ENCODE data around the gene KCNG2. TPM values are rescaled to one million over a fixed set of nuclear protein-coding genes. Genes with fewer than 3 reads are reported as not detected.

Gene KCNG2
- total RNA-seq, 4 donors from 2014 or later: 1.7 TPM; not detected in 3

GRCh38 chr18:79806976-79807841 is 9.5 kb downstream of the KCNG2 start:
- H3K9me3 ChIP-seq: peaks cover 0 to 8% (median 4%) of the 10 kb centered on the region in 4 donors
- no peak for DNase-seq (ENCODE audit: extremely low spot score)

GRCh38 chr18:79809482-79810192 is 11.9 kb downstream of the KCNG2 start:
- Histone ChIP-seq H3K4me3 (no peak overlapping the region), H3K9me3 (peaks cover 0 to 8% (median 4%) of the 10 kb centered on the region in 4 donors), H3K27me3 (peaks cover 0 to 36% (median 1%) of the 10 kb centered on the region in 4 donors), H3K27ac (replicated peaks in 1 of 4) (no peak overlapping the region), H3K4me1 (no peaks in the 10 kb centered on the region), H3K36me3 (no peaks in the 10 kb centered on the region)
- TF ChIP-seq POLR2AphosphoS5 (IDR thresholded peaks at IDR 0.05): no peak
- TF ChIP-seq, protein P1, sequence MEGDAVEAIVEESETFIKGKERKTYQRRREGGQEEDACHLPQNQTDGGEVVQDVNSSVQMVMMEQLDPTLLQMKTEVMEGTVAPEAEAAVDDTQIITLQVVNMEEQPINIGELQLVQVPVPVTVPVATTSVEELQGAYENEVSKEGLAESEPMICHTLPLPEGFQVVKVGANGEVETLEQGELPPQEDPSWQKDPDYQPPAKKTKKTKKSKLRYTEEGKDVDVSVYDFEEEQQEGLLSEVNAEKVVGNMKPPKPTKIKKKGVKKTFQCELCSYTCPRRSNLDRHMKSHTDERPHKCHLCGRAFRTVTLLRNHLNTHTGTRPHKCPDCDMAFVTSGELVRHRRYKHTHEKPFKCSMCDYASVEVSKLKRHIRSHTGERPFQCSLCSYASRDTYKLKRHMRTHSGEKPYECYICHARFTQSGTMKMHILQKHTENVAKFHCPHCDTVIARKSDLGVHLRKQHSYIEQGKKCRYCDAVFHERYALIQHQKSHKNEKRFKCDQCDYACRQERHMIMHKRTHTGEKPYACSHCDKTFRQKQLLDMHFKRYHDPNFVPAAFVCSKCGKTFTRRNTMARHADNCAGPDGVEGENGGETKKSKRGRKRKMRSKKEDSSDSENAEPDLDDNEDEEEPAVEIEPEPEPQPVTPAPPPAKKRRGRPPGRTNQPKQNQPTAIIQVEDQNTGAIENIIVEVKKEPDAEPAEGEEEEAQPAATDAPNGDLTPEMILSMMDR (IDR thresholded peaks at IDR 0.05): no peak
- intact Hi-C loops (cut with DNase I): no loop called here
- 87% methylated on average over 41 of the region's 44 CpGs for WGBS
- DNase-seq (ENCODE audit: extremely low spot score): no peak

More at GRCh38 chr18:79806976-79807841, 9.5 kb downstream of the KCNG2 start:
- TF ChIP-seq POLR2A (IDR thresholded peaks at IDR 0.05; ENCODE audit: low read depth) (no peak), EP300 (IDR thresholded peaks at IDR 0.05) (no peak), POLR2AphosphoS5 (IDR thresholded peaks at IDR 0.05) (no peak)
- TF ChIP-seq, protein P1 (IDR thresholded peaks at IDR 0.05): no peak
- peaks cover 0 to 24% (median 0%) of the 10 kb centered on the region in 4 donors for H3K27me3 ChIP-seq
- intact Hi-C loops (cut with DNase I): no loop called here
- no peak overlapping the region for H3K27ac ChIP-seq (replicated peaks in 1 of 4)
- no peak overlapping the region for H3K4me3 ChIP-seq
- no peaks in the 10 kb centered on the region for H3K4me1 ChIP-seq
- no peaks in the 10 kb centered on the region for H3K36me3 ChIP-seq
- WGBS: 90% methylated on average over 41 of the region's 43 CpGs

DNA sequence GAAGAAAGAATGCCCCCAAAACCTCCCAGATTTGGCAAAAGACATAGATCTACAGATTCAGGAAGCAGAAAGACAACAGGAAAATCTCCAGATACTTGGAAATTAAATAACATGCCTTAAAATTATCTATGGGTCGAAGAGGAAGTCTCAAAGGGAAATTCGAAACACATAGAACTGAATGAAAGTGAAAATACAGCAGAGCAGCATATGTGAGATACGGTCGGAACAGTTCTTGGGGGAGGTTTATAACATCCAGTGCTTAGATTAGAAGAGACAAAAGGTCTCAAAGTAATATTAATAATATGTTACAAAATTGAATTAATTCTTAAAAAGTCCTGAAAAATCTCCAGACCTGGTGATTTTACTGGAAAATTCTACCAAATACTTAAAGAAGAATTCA is 14.3 kb downstream of the KCNG2 start:
- Histone ChIP-seq H3K27ac (replicated peaks in 1 of 4) (no peak overlapping the region), H3K4me1 (no peaks in the 10 kb centered on the region), H3K27me3 (peaks cover 0 to 57% (median 1%) of the 10 kb centered on the region in 4 donors), H3K36me3 (no peaks in the 10 kb centered on the region), H3K9me3 (peaks cover 0 to 8% (median 4%) of the 10 kb centered on the region in 4 donors), H3K4me3 (no peak overlapping the region)
- intact Hi-C loops (cut with DNase I): no loop called here
- TF ChIP-seq POLR2A (IDR thresholded peaks at IDR 0.05; ENCODE audit: low read depth): no peak
- no peak for TF ChIP-seq EP300 (IDR thresholded peaks at IDR 0.05)
- TF ChIP-seq, protein P1 (IDR thresholded peaks at IDR 0.05): no peak
- TF ChIP-seq POLR2AphosphoS5 (IDR thresholded peaks at IDR 0.05): no peak
- 61% methylated on average over 4 of the region's 4 CpGs for WGBS
- DNase-seq (ENCODE audit: extremely low spot score): no peak

DNA sequence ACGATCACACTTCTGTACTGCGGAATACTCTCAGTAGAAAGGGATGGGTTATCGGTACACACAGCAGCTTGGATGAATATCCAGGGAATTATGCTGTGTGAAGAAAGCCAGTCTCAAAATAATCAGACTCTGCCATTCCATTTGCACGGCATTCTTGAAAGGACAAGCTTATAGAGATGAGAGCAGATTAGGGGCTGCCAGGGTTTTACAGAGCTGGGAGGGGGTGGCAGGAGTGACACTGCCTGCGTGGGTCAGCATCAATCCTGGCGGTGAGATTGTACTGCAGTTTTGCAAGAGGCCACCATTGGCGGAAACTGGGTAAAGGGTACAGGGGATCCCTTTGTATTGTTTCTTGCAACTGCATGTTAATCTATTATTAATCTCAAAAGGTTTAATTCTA is 16.6 kb downstream of the KCNG2 start:
- Histone ChIP-seq H3K4me1 (no peaks in the 10 kb centered on the region), H3K4me3 (no peak overlapping the region), H3K27me3 (peaks cover 0 to 80% (median 5%) of the 10 kb centered on the region in 4 donors), H3K27ac (replicated peaks in 1 of 4) (no peak overlapping the region), H3K9me3 (peaks cover 0 to 8% (median 4%) of the 10 kb centered on the region in 4 donors), H3K36me3 (no peaks in the 10 kb centered on the region)
- WGBS: 69% methylated on average over 7 of the region's 7 CpGs
- DNase-seq (ENCODE audit: extremely low spot score): no peak
- intact Hi-C loops (cut with DNase I): no loop called here
- TF ChIP-seq EP300 (IDR thresholded peaks at IDR 0.05) (no peak), POLR2A (IDR thresholded peaks at IDR 0.05; ENCODE audit: low read depth) (no peak), POLR2AphosphoS5 (IDR thresholded peaks at IDR 0.05) (no peak)
- TF ChIP-seq, protein P1 (IDR thresholded peaks at IDR 0.05): no peak
